Thoracic aorta (tissue), 2 donors: ENCODE data around the gene COLEC11. TPM values are rescaled to one million over a fixed set of nuclear protein-coding genes. Genes with fewer than 3 reads are reported as not detected.

Experiments used
- total RNA-seq, 2 donors: library from RNA; depleted of rRNA; stranded (reverse); fragments of >200 nt; gene quantifications; one replicate each; pipeline versions ENCODE4 v1.1.0 to v1.2.3, GENCODE V29; 2016

The COLEC11 gene
- total RNA-seq, 2 donors from 2014 or later, result 9.4 to 22.5 TPM

Other genes with a start within 250 kb of the COLEC11 start
- gene EIPR1, start 217.3 kb upstream of the COLEC11 start, total RNA-seq, result 10 to 100 TPM; 17.9 to 40.6 TPM
- gene TRAPPC12, start 215.4 kb upstream of the COLEC11 start, total RNA-seq, result 100 to 1,000 TPM; 121 to 180 TPM
- 100 to 1,000 TPM; 120 to 126 TPM for gene ADI1, start 75.6 kb upstream of the COLEC11 start, total RNA-seq
- gene RNASEH1, start 36.8 kb upstream of the COLEC11 start, total RNA-seq, result 10 to 100 TPM; 15.0 to 26.2 TPM
- gene RPS7, start 19.9 kb upstream of the COLEC11 start, total RNA-seq, result 1,000 to 10,000 TPM; 1,181 to 1,621 TPM
- gene ALLC, start 63.1 kb downstream of the COLEC11 start, total RNA-seq, result 1 to 10 TPM in 1 of 2 donors, not detected in 1; 1.1 TPM
- 10 to 100 TPM in 1 of 2 donors, 1 to 10 TPM in 1; 6.6 to 13.1 TPM for gene DCDC2C, start 108.5 kb downstream of the COLEC11 start, total RNA-seq